SU-DHL-6 (cell line): ENCODE data around the gene KDELR1.

Source experiments
- EZH2phosphoT487 ChIP-seq: fragments of 200-600 bp; sonication (generic), shearing (Covaris generic); conservative IDR thresholded peaks from 2 replicates; pipeline ENCODE4 v1.6.1; 2018; ENCODE audit warnings: mild to moderate bottlenecking, antibody characterized with exemption, low read length, moderate library complexity, mixed read lengths
- TF ChIP-seq, protein P1 (sequence below): fragments of 200-600 bp; sonication (generic); IDR thresholded peaks from one replicate; pipeline ENCODE4 v1.5.1; 2017; ENCODE audit warnings: antibody characterized with exemption, mild to moderate bottlenecking, low read length, moderate library complexity; ENCODE audit not compliant: insufficient read depth, poor library complexity, severe bottlenecking

DNA sequence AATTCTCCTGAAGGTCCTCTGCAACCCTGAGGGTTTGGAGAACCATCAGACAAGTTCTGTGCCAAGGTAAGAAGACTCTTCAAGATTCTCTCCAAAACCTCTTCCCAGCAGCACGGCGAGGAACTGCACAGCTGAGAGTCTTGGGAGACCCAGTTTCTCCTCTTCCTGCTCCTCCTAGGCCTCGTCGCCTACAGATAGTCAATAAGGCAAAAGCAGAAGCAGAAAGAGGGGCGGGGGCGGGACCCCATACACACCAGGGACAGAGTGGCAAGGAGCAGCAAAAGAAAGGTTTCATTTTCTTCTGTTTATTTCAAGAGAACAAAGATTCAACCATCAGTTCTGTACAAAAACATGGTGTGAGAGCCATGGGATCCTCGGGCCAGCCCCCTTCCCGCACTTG lies 9.1 kb downstream of the KDELR1 start:
- TF ChIP-seq, protein P1, sequence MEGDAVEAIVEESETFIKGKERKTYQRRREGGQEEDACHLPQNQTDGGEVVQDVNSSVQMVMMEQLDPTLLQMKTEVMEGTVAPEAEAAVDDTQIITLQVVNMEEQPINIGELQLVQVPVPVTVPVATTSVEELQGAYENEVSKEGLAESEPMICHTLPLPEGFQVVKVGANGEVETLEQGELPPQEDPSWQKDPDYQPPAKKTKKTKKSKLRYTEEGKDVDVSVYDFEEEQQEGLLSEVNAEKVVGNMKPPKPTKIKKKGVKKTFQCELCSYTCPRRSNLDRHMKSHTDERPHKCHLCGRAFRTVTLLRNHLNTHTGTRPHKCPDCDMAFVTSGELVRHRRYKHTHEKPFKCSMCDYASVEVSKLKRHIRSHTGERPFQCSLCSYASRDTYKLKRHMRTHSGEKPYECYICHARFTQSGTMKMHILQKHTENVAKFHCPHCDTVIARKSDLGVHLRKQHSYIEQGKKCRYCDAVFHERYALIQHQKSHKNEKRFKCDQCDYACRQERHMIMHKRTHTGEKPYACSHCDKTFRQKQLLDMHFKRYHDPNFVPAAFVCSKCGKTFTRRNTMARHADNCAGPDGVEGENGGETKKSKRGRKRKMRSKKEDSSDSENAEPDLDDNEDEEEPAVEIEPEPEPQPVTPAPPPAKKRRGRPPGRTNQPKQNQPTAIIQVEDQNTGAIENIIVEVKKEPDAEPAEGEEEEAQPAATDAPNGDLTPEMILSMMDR = no peak
- TF ChIP-seq EZH2phosphoT487 = no peak
